GM18517 (cell line): ENCODE measurements around the gene SEMA5A.

ENCODE experiments used
- ATAC-seq: cut with Tn5 transposase; IDR thresholded peaks from one replicate; pipeline ENCODE4 v1.9.1; 2021; ENCODE audit warnings: mild to moderate bottlenecking, moderate library complexity; ENCODE audit not compliant: unreplicated experiment

SEMA5A gene

GRCh38 chr5:9515436-9515835, 30.4 kb downstream of the SEMA5A start:
- ATAC-seq: no peak

GRCh38 chr5:9514968-9515367, 30.9 kb downstream of the SEMA5A start:
- no peak for ATAC-seq

GRCh38 chr5:9513827-9514226, 32.0 kb downstream of the SEMA5A start:
- no peak for ATAC-seq

GRCh38 chr5:9512457-9512856, 33.4 kb downstream of the SEMA5A start:
- ATAC-seq: no peak

- no peak for ATAC-seq
Observed at GRCh38 chr5:9507974-9508373, 37.9 kb downstream of the SEMA5A start.

GRCh38 chr5:9505225-9505624, 40.6 kb downstream of the SEMA5A start:
- ATAC-seq: no peak

GRCh38 chr5:9502864-9503263, 43.0 kb downstream of the SEMA5A start:
- no peak for ATAC-seq

- no peak for ATAC-seq
Observed at GRCh38 chr5:9502050-9502834, 43.6 kb downstream of the SEMA5A start.

GRCh38 chr5:9500625-9501024, 45.2 kb downstream of the SEMA5A start:
- no peak for ATAC-seq

- ATAC-seq: no peak
Observed at GRCh38 chr5:9500193-9500592, 45.7 kb downstream of the SEMA5A start.

GRCh38 chr5:9499498-9499876, 46.4 kb downstream of the SEMA5A start:
- ATAC-seq: peak; percentile 70

GRCh38 chr5:9498541-9499497, 47.1 kb downstream of the SEMA5A start:
- ATAC-seq: peak; percentile 52

GRCh38 chr5:9497347-9497746, 48.5 kb downstream of the SEMA5A start:
- no peak for ATAC-seq

GRCh38 chr5:9496801-9497200, 49.1 kb downstream of the SEMA5A start:
- ATAC-seq: no peak

- no peak for ATAC-seq
Observed at GRCh38 chr5:9495121-9495520, 50.8 kb downstream of the SEMA5A start.

GRCh38 chr5:9494301-9494700, 51.6 kb downstream of the SEMA5A start:
- no peak for ATAC-seq

GRCh38 chr5:9490494-9491097, 55.3 kb downstream of the SEMA5A start:
- ATAC-seq: no peak

GRCh38 chr5:9483779-9484178, 62.1 kb downstream of the SEMA5A start:
- no peak for ATAC-seq

- ATAC-seq: no peak
Observed at GRCh38 chr5:9483243-9483642, 62.6 kb downstream of the SEMA5A start.

GRCh38 chr5:9482381-9482780, 63.5 kb downstream of the SEMA5A start:
- no peak for ATAC-seq

GRCh38 chr5:9480499-9480898, 65.4 kb downstream of the SEMA5A start:
- no peak for ATAC-seq

GRCh38 chr5:9479990-9480389, 65.9 kb downstream of the SEMA5A start:
- ATAC-seq: no peak
